ENCODE measurements around the gene ARSD. TPM values are rescaled to one million over a fixed set of nuclear protein-coding genes. Genes with fewer than 3 reads are reported as not detected.

Gene ARSD
- total RNA-seq, 1 experiment from 2014 or later: 10.3 TPM

DNA sequence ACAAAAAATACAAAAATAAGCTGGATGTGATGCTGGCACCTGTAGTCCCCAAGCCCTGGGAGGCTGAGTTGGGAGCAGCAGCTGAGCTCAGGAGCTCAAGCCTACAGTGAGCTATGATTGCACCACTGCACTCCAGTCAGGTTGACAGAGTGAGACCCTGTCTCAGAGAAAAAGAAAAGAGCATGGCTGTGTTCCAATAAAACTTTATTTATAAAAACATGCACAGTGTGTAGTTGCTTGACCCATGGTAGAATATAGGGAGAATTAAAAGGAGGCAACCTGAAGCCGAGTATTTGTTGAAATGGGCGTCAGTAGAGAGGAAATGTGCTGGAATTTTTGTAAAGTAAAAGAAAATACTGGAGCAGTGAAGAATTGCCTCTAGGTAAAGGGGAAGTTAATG, 73.4 kb downstream of the ARSD start:
- H3K4me1 ChIP-seq (ENCODE audit: insufficient read depth, low read length): no peaks in the 10 kb centered on the region
- no peak overlapping the region for H3K4ac ChIP-seq (ENCODE audit: low read depth, low read length)
- H3K4me2 ChIP-seq (ENCODE audit: insufficient read depth, insufficient read length, low read length): no peak overlapping the region
- no peak overlapping the region for H3K4me3 Mint-ChIP-seq
- no peak overlapping the region for H3T11ph ChIP-seq (ENCODE audit: low read length)
- H4K91ac ChIP-seq (ENCODE audit: insufficient read length, low read depth, low read length): no peak overlapping the region
- peaks cover 37 to 54% (median 54%) of the 10 kb centered on the region in 3 experiments; a peak in 6 of 7 replicates for H3K36me3 Mint-ChIP-seq (ENCODE audit: insufficient read depth in 1 of 3, low read depth in 3 of 3)
- no peaks in the 10 kb centered on the region for H3K27me3 ChIP-seq (ENCODE audit: insufficient read depth, low read length)
- no peaks in the 10 kb centered on the region for H3K9me3 Mint-ChIP-seq
- H2AK5ac ChIP-seq (ENCODE audit: insufficient read length, low read length): no peak overlapping the region
- no peak overlapping the region for H2BK15ac ChIP-seq (ENCODE audit: low read depth, low read length)
- TF ChIP-seq CTCF (conservative IDR thresholded peaks at IDR 0.05): no peak
- H2BK12ac ChIP-seq (ENCODE audit: insufficient read length, low read depth, low read length): no peak overlapping the region
- no peaks in the 10 kb centered on the region for H3K79me2 ChIP-seq (ENCODE audit: insufficient read depth, low read length)
- no peak overlapping the region for H2BK120ac ChIP-seq (ENCODE audit: low read depth, low read length, poor library complexity, severe bottlenecking)
- H3K23me2 ChIP-seq (ENCODE audit: insufficient read length, low read depth, low read length, poor library complexity, severe bottlenecking): no peaks in the 10 kb centered on the region
- H3K9me3 ChIP-seq (ENCODE audit: control insufficient read depth, low read depth, low read length): no peaks in the 10 kb centered on the region
- no peak overlapping the region for H2BK20ac ChIP-seq (ENCODE audit: low read depth, low read length, poor library complexity, severe bottlenecking)
- no peak overlapping the region for H3K23ac ChIP-seq (ENCODE audit: insufficient read length, low read depth, low read length)
- no peak overlapping the region for H4K5ac ChIP-seq (ENCODE audit: insufficient read length, low read depth, low read length)
- peaks cover under 1 to 2% of the 10 kb centered on the region in 2 experiments; a peak in 3 of 4 replicates for H3K4me1 Mint-ChIP-seq
- no peaks in the 10 kb centered on the region for H4K20me1 ChIP-seq (ENCODE audit: control insufficient read depth, insufficient read depth, insufficient read length)
- no peak overlapping the region for H4K8ac ChIP-seq (replicated peaks; ENCODE audit: insufficient read length, low read depth, low read length)
- H3K27me3 Mint-ChIP-seq (ENCODE audit: low read depth): no peaks in the 10 kb centered on the region
- H3K9ac ChIP-seq (ENCODE audit: extremely low read depth, insufficient read length, low read length): no peak overlapping the region
- no peak overlapping the region for H2AFZ ChIP-seq (ENCODE audit: low read length)
- no peak overlapping the region for H3K14ac ChIP-seq (ENCODE audit: insufficient read depth, low read length)
- no peak for DNase-seq
- H3K27ac ChIP-seq (ENCODE audit: insufficient read length, low read depth, low read length): no peak overlapping the region
- H2BK5ac ChIP-seq (ENCODE audit: insufficient read length, low read length): no peak overlapping the region
- H3K79me1 ChIP-seq (ENCODE audit: insufficient read depth, low read depth, low read length, poor library complexity, severe bottlenecking): no peaks in the 10 kb centered on the region
- no CpG with 5 or more reads among the region's 2 CpGs for WGBS (ENCODE audit: extremely low coverage, insufficient read length, low lambda C conversion rate)
- H3K56ac ChIP-seq (ENCODE audit: insufficient read length, low read depth, low read length): no peak overlapping the region
- H3K27ac Mint-ChIP-seq: no peak overlapping the region; a peak in 1 of 7 replicates
- H3K18ac ChIP-seq (ENCODE audit: insufficient read length, low read depth, low read length): no peak overlapping the region
